HG03442 (cell line): ENCODE data around the gene FZD7.

Source experiments
- ATAC-seq: cut with Tn5 transposase; IDR thresholded peaks from one replicate; pipeline ENCODE4 v1.9.1; 2021; ENCODE audit warnings: mild to moderate bottlenecking, moderate library complexity; ENCODE audit not compliant: unreplicated experiment

The FZD7 gene

DNA sequence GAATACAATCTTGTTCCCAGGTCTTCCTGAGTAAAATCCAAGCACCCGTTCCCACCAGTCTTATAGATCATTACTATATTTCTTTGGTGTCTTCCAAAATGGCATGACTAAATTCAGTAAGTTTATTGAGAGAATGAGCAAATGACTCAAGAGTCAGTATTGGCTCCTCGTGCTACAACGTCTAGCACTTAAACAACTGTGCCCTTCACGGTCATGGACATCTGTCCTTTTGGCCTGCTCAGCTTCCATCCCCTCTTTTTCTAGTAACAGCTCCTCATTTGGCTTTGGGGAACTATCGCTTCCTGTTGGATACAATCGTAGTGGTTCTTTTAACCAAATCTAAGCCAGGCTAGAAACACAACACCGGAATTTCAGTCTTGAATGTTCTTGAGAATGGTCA, 24.1 kb upstream of the FZD7 start:
- no peak for ATAC-seq

DNA sequence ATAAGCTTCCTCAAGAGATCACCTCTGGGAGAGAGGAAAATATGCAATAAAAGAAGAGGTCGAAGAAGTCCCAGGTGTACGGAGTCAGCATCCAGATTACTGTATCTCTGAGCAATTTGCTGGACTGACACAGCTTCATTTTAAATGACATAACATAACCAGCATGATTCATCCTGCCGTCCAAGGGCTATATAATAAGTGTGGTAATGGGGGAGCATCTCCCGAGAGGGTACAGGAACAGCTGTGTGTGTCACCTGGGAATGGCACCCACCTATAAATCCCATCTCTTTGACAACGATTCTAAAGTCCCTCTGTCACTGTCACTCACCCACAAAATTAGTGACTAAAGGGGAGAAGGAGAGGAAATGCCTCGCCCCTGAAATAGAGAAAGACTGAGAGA, 19.3 kb upstream of the FZD7 start:
- ATAC-seq: no peak

DNA sequence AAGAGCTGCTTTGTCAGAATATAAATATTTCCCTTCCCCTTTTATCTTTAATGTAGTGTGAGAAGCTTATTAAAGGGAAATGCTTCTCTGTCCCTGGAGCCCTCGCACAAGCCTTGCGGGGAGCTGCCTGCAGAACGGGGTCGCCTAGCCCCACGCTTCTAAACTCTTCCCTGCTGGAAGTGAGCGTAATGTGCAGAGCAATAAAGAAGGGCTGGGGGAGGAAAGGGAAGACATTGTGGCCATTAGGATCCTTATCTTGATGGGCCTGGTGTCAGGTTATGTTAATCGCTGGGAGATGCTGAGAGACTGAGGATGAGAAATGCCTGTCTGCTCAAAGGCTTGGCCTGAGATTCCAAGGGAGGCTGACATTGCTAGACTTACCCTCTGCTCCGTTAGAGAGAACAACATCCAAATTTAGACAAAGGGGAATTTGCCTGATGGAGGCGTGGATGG, 18.9 kb upstream of the FZD7 start:
- no peak for ATAC-seq

DNA sequence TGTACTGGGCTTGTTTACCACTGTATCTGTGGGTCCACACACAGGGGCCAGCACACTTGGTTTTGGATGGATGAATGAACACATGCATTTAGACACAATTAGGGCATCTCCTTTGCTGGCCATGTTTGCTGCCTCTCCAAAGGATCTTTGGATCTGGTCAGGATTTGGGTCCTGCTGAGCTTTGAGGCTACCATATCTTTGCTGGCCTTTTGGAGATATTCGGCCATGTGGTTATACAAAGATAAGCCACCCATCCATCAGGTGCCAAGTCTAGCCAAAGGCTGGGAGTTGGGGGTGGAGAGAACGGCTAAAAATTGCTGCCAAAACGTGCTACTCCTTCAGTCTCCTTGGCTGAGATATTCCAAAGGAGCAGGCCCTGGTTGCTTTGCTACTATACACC, 18.2 kb upstream of the FZD7 start:
- ATAC-seq: no peak

DNA sequence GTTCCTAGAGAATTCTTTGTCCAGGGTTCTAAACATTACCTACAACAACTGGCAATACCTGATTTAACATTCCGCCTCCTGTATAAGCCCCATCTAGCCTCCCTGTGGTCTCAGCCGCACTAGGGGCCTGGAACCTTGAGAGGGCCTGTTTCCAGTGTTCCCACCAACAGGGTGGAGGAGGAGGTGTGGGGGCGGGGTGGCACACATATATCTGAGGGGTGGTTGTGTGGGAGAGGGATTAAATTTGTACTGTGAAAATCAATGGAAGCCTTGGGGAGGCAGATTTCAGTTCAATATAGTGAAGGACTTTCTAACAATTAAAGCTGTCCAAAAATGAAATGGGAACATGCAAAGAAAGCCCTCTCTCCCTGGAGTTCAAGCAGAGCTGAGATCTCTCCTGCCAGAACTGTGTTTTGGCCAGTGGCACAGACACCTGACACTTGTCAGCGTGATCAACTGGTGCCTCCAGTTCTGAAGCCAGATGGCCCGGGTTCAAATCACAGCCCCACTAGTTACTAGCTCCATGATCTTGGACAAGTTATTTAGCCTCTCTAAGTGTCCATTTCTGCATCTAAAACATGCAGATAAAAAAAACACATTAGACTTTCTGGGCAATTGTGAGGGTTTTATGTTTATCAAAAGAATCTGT, 17.0 kb upstream of the FZD7 start:
- no peak for ATAC-seq

DNA sequence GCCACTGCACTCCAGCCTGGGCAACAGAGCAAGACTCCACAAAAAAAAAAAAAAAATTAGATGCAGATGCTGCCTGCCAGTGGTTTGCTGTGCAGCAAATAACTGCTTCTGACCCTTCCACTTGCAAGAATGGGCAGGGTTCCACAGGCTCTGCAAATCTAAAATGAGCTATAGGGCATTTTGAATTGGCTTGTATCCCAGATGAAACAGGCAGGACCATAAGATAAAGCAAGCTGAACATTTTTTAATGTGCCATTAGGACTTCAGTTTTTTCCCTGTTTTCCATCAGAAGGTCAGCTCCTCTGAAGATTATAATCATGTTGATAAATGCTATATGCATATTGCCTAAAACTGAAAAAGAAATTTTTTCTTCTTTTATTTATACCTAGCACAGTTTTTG, 15.7 kb upstream of the FZD7 start:
- no peak for ATAC-seq

DNA sequence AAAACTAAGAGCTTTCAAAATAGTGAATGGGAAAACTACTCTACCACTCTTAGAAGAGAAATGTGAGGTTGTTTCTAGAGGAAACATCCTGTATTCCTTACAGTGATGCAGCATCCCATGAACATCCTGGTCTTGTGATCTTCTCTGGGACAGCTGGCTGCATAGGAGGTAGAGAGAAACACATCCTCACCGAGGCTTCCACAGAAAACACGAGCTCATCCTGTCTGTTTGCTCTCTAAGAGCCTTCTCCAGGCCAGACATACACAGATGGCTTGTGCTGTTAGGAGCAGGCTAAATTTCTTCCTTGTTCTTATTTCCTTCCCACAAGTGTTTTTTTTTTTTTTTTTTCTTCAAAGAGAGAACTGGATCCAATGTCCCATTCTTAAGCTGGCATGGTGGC, 14.7 kb upstream of the FZD7 start:
- no peak for ATAC-seq

DNA sequence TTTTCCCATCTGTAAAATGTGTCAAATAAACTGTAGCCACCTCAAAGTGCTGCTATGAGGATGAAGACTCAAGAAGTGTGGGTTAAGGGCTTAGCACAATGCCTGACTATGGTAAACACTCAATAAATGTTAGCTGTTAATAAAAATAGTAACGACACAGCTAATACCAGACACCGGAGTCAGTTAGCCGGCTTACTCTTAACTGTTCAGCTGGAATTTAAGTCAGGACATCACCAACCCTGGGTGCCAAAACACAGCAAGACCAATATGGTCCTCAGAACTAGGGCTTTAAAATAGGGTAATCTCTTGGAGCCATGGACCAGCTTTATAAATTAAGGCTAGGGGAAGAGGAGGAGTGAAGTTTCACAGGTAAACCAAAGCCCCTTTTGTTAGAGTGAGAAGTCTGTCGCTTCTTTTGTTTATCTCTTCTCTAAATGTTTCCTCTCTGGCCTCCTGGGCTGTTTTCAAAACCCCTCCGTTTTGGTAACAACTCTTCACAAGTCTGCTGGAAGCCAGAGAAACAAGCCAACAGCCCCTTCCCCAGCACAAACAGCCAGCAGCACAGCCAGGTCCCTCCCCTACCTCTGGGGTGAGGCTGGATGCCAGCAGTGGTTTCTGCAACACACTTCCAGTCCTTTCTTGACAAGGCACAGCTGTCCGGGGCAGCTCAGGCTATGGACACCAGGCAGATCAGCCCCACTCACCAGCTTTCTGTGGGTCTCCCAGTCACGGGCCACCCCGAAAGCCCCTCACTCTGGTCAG, 13.8 kb upstream of the FZD7 start:
- no peak for ATAC-seq

DNA sequence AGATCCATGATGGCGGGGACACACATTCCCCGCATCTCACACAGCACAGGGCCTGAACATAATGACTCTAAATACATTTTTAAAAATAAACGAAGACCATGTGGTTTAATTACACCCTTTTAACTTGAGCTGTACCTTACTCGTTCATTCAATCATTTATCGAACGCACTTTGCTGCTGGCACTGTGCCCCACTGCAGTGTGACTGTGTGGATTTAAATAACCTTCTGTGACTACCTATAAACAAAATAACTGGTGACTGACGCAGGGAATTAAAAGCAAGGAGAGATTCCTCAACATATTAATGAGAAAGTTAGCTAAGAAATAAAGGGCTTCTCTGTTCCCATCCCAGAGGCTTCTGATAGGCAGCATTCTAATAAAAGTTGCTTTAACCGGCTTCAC, 10.9 kb upstream of the FZD7 start:
- no peak for ATAC-seq

DNA sequence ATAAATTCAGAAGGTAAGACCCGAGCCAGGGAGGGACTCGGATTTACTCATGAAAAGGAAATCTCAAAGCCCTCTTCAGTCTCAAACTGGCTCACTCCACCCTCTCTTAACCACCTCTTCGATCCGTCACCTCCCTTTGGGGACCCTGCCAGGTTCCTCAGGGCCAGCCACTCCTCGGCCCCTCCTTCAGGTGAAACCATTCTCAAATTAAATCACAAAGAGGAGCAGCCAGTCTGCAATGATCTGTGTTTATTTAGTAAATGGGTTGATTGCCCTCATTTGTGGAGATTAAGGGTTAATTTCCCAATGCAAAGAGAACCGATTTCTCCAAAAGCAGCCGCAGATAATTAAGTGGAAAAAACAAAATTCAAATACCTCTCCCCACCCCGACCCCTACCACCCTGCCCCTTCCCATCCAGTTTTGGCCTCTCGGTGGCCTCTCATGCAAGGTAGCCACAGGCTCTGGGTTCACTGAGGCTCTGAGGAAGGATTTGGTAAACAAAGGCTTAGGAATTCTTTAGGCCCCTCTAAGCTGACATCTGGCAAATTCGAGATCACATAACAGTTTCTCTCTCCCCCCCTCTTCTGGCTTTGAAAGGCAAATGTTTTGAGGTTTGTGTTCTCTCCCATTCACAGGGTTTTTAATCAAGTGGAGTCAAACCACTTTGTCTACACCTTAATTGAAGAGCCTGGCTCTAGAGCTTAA, 10.3 kb upstream of the FZD7 start:
- no peak for ATAC-seq

DNA sequence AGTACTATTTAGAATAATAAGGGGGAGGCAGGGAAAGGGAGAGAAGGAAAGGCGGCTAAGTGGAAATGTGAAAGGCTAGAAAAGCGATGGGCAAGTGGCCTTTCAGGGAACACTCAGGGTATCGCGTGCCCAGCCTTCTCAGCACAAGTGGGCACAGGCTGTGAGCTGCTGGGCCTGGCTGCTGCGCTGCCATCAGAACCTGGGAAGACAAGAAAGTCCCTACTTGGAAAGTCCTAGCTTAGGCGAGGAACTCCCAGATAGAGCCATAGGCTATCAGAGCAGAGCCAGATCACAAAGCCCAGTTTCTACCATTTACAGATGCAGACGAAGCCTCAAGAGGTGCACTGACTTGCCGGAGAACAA, 9.8 kb upstream of the FZD7 start:
- no peak for ATAC-seq

DNA sequence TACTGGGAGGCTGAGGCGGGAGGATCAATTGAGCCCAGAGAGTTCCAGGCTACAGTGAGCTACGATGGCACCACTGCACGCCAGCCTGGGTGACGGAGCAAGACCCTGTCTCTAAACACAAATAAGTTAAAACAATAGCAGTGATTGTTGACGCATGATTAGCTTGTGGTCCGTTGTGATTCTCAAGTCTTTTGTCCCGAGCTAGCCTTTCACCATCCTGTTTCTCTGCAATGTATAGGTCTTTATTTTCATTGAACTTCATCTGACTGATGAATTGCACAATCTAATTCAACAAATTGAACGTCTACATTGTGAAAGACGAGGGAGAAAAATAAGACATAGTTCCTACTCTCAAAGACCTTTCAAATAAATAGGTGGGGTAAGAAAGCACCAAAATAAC, 8.8 kb upstream of the FZD7 start:
- ATAC-seq: no peak

DNA sequence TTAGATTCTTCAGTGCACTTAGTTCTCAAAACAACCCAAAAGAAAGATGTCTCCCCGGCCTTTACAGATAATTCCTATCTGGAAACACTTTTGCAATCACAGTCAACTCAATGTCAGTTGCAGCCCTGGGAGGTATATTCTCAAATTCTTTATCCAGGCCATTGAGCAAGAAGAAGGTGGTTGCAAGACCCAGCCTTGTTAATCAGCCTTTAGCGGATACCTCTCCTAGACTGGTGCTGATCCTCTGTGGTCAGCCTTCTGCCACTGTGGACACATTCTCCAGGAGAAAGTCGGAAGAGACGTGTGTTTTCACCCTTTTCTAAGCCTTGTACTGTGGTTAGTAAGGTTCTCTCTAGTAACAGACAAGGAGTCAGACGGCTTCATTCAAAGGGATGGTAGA, 7.8 kb upstream of the FZD7 start:
- no peak for ATAC-seq

DNA sequence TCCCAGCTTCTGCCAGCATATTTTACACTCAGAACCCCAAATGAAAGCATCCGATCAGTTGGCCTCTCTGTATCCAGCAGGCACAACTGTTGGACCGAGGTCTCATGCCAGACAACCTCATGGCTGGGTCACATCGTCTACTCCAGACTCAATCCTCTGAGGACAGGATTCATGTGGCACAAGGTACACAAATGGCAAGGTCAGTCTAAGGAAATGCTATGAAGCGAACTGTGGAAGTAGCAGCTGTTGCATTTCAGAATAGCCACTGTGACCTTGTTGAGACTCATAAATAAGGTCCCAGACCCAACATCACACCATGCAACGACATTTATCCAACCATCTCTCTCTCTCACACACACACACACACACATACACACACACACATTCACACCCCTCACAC, 7.1 kb upstream of the FZD7 start:
- no peak for ATAC-seq

DNA sequence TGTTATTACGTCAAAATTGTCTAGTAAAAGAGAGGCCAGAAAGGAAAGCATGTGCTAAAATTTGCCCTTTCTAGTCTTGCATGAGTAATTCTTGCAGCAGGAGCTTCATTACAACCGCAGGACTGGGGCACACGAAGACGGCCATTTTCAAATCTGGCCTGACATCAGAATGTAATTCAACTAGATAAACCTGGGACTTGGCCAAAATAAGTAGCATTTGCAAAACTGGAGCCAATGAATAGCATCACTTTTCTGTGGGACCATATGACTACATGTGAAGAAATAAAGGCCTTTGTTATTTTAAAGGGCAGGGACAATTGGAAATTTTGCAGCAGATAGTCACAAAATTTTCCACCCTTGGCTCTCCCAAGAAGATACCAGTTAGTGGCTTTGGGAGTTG, 3.0 kb upstream of the FZD7 start:
- ATAC-seq: no peak

DNA sequence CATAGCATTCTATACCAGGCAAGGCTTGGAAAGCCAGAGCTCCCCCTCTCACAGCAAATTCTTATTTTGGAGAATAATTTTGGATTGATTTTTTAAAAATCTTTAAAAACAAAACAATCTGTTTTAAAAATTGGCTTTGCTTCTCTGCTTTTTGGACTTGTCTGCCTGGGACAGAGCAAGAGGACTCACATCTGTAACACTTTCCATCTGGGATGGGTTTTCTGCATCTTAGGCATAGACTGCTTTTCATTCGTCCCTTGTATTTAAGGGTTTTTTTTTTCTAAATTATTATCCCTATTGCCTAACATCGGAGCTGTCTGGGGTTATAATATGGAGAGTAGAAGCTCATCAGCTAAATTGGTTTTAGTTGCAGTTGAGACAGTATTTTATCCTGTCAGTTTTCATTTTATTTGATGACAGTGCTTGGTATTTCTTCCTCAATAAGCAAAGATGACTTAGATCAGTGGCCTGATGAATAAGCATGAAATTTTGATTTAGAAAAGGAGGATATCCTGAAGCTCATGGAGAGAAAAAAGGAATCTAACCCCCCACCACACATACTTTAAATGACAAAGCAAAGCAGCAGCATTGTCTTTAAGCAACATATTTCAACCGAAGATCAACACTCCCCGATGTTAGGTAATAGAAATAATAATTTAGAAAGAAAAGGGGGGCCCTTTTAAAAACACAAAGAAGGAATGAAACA, 2.3 kb upstream of the FZD7 start:
- no peak for ATAC-seq

DNA sequence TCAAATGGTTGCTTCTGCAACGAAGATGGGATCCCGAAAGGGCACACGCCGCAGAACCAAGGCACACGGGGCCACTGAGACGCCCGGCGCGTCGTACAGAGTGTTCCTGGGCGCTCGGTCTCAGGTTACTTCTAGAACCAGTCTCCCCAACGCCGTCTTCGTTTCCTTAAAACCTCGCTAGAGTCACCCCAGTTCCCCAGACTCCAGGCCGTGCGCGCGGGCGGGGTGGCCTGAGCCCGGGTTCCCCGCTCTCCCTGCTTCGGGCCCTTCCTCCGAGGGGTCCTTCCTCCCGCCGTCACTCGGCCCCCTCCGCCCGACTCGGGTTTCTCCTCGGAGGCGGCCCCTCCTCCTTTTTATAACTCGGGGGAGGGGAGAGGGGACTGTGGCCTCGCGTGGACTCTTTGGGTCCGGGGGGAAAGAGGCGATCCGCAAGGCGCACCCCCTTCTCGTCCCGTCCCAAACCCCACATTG, 774 bp upstream of the FZD7 start:
- no peak for ATAC-seq

DNA sequence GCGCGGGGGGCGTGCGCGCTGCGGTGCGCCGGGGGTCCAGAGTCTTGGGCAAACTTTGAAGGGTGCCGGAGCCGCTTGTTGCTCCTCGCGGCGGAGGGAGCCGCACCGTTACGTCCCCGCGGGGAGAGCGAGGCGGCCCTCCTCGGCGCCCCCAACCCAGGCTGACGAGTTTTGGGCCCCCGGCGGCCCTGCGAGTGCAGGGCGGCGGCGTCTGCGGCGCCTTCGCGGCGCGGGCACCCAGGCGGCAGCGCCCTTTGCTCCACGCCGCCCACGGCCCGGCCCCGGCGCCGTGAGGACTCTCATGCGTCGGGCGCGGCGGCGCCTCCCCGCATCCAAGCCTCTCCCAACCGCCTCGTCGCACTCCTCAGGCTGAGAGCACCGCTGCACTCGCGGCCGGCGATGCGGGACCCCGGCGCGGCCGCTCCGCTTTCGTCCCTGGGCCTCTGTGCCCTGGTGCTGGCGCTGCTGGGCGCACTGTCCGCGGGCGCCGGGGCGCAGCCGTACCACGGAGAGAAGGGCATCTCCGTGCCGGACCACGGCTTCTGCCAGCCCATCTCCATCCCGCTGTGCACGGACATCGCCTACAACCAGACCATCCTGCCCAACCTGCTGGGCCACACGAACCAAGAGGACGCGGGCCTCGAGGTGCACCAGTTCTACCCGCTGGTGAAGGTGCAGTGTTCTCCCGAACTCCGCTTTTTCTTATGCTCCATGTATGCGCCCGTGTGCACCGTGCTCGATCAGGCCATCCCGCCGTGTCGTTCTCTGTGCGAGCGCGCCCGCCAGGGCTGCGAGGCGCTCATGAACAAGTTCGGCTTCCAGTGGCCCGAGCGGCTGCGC, 814 bp downstream of the FZD7 start:
- ATAC-seq: peak; percentile 14

DNA sequence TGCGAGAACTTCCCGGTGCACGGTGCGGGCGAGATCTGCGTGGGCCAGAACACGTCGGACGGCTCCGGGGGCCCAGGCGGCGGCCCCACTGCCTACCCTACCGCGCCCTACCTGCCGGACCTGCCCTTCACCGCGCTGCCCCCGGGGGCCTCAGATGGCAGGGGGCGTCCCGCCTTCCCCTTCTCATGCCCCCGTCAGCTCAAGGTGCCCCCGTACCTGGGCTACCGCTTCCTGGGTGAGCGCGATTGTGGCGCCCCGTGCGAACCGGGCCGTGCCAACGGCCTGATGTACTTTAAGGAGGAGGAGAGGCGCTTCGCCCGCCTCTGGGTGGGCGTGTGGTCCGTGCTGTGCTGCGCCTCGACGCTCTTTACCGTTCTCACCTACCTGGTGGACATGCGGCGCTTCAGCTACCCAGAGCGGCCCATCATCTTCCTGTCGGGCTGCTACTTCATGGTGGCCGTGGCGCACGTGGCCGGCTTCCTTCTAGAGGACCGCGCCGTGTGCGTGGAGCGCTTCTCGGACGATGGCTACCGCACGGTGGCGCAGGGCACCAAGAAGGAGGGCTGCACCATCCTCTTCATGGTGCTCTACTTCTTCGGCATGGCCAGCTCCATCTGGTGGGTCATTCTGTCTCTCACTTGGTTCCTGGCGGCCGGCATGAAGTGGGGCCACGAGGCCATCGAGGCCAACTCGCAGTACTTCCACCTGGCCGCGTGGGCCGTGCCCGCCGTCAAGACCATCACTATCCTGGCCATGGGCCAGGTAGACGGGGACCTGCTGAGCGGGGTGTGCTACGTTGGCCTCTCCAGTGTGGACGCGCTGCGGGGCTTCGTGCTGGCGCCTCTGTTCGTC, 1.7 kb downstream of the FZD7 start:
- no peak for ATAC-seq

DNA sequence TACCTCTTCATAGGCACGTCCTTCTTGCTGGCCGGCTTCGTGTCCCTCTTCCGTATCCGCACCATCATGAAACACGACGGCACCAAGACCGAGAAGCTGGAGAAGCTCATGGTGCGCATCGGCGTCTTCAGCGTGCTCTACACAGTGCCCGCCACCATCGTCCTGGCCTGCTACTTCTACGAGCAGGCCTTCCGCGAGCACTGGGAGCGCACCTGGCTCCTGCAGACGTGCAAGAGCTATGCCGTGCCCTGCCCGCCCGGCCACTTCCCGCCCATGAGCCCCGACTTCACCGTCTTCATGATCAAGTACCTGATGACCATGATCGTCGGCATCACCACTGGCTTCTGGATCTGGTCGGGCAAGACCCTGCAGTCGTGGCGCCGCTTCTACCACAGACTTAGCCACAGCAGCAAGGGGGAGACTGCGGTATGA, 2.3 kb downstream of the FZD7 start:
- no peak for ATAC-seq
